NCI-H345 treated with DMSO at 0.1 percent for 48 hours (cell line): ENCODE measurements around the gene ZNF646.
A peak's percentile ranks its signal among the peaks of the same experiment; 100 is the strongest.

Source experiments
- DNase-seq: peaks from one replicate; lab custom pipeline; 2025; ENCODE audit not compliant: unreplicated experiment; lab: John Stamatoyannopoulos, UW

ZNF646 gene

GRCh38 chr16:31073970-31074813, at the start of gene ZNF646, which contains the start of gene ZNF668:
ZNF646 (plus strand) TSS chr16:31074422; CDS start chr16:31076325, 1,903 bp downstream.
ZNF668 (minus strand) TSS chr16:31074240; CDS start chr16:31064459, 9,781 bp downstream.
- DNase-seq = peak; percentile 100

- DNase-seq = no peak
These were observed 48.9 kb upstream of the ZNF646 start for GRCh38 chr16:31025339-31025738.

- DNase-seq = no peak
These were observed 45.0 kb upstream of the ZNF646 start for GRCh38 chr16:31029272-31029671.

- no peak for DNase-seq
These were observed 42.9 kb upstream of the ZNF646 start for GRCh38 chr16:31031276-31031675.

- DNase-seq = peak; percentile 98
These were observed 41.2 kb upstream of the ZNF646 start, which contains the start of gene STX4 for GRCh38 chr16:31032736-31033708. STX4 (plus strand) TSS chr16:31033558; CDS start chr16:31033806, 248 bp downstream.

GRCh38 chr16:31033709-31034492, 40.3 kb upstream of the ZNF646 start:
- DNase-seq = peak; percentile 84

- no peak for DNase-seq
These were observed 37.5 kb upstream of the ZNF646 start for GRCh38 chr16:31036691-31037090.

GRCh38 chr16:31038993-31039392, 35.2 kb upstream of the ZNF646 start:
- no peak for DNase-seq

- no peak for DNase-seq
These were observed 31.4 kb upstream of the ZNF646 start for GRCh38 chr16:31042866-31043265.

GRCh38 chr16:31043352-31043751, 30.9 kb upstream of the ZNF646 start:
- DNase-seq = no peak

- DNase-seq = no peak
These were observed 30.2 kb upstream of the ZNF646 start for GRCh38 chr16:31043898-31044481.

GRCh38 chr16:31050280-31051030, 23.8 kb upstream of the ZNF646 start:
- DNase-seq = no peak

- no peak for DNase-seq
These were observed 22.1 kb upstream of the ZNF646 start for GRCh38 chr16:31052114-31052513.

- no peak for DNase-seq
These were observed 18.6 kb upstream of the ZNF646 start for GRCh38 chr16:31055613-31056012.

- DNase-seq = no peak
These were observed 13.0 kb upstream of the ZNF646 start for GRCh38 chr16:31061126-31061812.

- no peak for DNase-seq
These were observed 12.3 kb upstream of the ZNF646 start for GRCh38 chr16:31061813-31062440.

GRCh38 chr16:31063495-31063842, 10.8 kb upstream of the ZNF646 start:
- no peak for DNase-seq

- DNase-seq = no peak
These were observed 10.2 kb upstream of the ZNF646 start for GRCh38 chr16:31063843-31064611.
